Breast epithelium (tissue), 3 donors: Measurements from ENCODE around the gene FDX2.

Experiments
- POLR2A ChIP-seq: fragments of 450-650 bp; IDR thresholded peaks from one replicate; pipeline ENCODE4 v1.6.1; 2016; ENCODE audit warnings: antibody characterized with exemption, mild to moderate bottlenecking, moderate library complexity
- POLR2AphosphoS5 ChIP-seq, 3 donors: sonication (generic); formaldehyde crosslinking; IDR thresholded peaks; one replicate each; pipeline ENCODE4 v1.6.1; 2017; ENCODE audit warnings: antibody characterized with exemption in 3 of 3
- TF ChIP-seq, protein P1 (sequence below), 3 donors: fragments of 450-650 bp; IDR thresholded peaks; one replicate each; pipeline ENCODE4 v1.5.1; 2016 to 2017; ENCODE audit warnings: antibody characterized with exemption in 3 of 3, mild to moderate bottlenecking in 3 of 3, moderate library complexity in 3 of 3

DNA sequence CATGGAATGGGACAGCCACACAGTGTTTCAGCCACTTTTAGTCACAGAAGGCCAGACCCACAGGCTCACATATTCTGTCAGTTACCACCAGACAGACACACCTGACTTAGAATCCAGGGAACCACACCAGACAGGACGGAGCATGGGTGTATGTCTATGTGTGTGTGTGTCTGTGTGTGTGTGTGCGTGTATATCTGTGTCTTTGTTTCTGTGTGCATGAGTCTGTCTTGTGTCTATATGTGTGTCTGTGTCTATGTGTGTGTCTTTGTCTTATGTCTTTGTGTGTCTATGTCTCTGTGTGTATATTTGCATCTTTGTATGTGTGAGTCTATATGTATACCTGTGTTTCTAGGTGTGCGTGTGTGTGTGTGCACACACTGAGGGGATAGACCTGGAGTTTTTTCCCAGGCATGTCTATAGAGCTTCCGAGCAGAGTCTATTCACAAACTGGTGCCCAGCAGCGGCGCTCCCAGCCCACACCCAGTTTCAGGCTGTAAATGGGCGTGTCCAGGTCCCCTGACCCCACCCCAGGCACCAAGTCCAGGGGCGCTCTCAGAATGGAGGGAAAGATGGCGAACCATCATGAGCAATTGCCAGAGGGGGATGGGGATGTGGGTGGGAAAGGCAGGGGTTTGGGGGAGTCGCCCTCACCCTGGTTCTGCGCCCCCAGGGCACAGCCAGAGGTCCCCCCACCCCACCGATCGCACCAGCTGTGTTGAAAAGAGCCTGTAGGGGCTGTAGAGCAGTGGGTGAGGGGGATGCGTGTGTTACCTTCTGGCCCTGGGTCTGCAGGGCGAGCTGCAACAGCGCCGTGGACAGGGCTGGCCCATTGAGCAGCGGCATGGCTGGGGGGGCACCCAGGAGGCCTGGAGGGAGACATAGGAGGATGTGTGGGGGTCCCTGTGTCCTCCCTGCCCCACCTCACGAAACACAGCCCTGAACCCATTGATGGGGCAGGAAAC, 6.3 kb upstream of the FDX2 start:
- TF ChIP-seq, protein P1, sequence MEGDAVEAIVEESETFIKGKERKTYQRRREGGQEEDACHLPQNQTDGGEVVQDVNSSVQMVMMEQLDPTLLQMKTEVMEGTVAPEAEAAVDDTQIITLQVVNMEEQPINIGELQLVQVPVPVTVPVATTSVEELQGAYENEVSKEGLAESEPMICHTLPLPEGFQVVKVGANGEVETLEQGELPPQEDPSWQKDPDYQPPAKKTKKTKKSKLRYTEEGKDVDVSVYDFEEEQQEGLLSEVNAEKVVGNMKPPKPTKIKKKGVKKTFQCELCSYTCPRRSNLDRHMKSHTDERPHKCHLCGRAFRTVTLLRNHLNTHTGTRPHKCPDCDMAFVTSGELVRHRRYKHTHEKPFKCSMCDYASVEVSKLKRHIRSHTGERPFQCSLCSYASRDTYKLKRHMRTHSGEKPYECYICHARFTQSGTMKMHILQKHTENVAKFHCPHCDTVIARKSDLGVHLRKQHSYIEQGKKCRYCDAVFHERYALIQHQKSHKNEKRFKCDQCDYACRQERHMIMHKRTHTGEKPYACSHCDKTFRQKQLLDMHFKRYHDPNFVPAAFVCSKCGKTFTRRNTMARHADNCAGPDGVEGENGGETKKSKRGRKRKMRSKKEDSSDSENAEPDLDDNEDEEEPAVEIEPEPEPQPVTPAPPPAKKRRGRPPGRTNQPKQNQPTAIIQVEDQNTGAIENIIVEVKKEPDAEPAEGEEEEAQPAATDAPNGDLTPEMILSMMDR (IDR thresholded peaks at IDR 0.05): no peak
- TF ChIP-seq POLR2A (no peak), POLR2AphosphoS5 (IDR thresholded peaks at IDR 0.05) (no peak)
